GM18505 (cell line): Measurements from ENCODE around the gene PDE10A.
"Not testable (repeated sequence)": the region's sequence is repeated elsewhere in the genome, so short reads cannot be mapped to it uniquely, and the experiment has no call there.

Experiments
- ATAC-seq: cut with Tn5 transposase; IDR thresholded peaks from one replicate; pipeline ENCODE4 v1.9.1; 2021; ENCODE audit not compliant: unreplicated experiment
- POLR2A ChIP-seq: IDR thresholded peaks from 4 replicates; pipeline ENCODE4 v1.6.1; 2011; ENCODE audit warnings: borderline replicate concordance; ENCODE audit not compliant: insufficient read depth, insufficient read length; ENCODE audit errors: extremely low read depth

The PDE10A gene

DNA sequence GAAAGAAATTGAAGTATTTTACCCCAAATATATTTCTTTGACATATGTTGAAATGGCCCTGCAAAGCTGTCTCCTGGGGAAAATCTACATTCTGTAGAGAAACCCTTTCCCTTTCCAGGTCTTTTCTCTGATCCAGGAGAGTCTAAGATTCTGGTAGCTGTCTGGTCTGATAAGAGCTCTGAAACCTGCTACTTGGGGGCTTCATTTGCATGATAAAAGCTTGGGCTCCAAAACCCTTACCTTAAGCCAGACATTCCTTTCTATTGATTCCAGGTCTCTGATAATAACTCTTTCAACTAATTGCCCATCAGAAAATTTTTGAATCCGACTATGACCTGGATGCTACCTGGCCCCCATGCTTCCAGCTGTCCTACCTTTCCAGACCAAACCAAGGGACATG, 184.5 kb downstream of the PDE10A start:
- no peak for ATAC-seq
- no peak for TF ChIP-seq POLR2A

DNA sequence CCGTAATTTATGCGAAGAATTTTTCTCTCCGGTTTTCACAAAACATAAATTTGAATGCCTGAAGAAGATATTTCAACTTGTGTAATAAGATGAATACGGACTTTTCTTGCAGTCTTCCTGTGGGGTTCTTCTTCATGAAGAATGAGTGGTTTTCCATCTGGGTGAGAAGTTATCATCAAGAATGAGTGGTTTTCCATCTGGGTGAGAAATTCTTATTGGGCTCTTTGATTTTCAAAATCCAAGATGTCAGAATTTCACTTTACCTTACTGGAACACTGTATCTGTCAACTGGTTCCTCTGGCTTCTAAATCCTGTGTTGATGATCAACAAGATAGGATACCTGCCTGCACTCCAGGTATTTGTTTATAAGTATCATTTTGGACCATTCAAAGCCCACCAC, 193.6 kb downstream of the PDE10A start:
- no peak for ATAC-seq
- TF ChIP-seq POLR2A = no peak

DNA sequence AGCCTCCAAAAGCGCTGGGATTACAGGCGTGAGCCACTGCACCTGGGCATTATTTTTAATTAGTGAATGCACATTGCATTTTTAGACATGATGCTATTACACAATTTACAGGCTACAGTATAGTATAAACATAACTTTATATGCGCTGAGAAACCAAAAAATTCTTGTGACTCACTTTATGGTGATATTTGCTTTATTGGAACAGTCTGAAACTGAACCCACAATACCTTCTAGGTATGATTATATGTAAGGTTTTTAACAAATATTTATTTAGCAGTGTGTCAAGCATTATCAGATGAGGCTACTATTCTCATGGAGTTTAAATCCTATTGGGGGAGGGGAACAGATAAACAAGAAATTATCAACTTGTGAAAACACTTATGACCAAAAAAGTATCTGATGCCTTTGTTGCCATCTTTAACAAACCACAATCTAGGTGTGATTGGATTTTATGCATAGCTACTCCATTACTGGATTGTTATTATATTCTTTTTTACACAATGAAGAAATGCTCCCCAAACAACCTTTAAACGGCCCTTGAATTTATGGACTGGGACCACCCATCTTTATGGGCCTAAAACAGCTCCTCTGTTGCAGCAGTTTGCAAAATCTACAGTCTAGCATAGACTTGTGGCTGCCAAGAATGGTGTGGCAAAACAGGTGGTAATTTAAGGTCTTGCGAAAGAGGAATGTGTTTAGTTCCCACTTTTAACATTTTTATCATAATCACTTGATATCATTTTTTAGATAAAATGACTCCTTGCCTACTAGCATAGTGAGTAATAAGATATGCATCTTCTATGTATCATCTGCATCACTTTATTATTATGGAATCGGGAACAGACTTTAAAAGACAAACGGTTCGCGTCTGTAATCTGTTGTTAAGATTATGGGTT, 194.5 kb downstream of the PDE10A start:
- ATAC-seq = no peak
- no peak for TF ChIP-seq POLR2A

DNA sequence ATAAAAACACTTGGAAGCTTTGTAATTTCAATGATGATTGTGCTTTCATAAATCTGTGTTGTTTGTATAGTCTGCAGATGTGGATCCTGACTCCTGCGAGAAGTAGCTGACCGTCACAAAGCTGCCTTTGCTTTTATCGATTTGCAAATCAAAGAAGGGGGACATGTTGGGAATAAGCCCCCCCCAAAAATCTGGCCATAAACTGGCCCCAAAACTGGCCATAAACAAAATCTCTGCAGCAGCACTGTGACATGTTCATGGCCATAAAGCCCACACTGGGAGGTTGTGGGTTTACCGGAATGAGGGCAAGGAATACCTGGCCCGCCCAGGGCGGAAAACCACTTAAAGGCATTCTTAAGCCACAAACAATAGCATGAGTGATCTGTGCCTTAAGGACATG, 199.5 kb downstream of the PDE10A start:
- ATAC-seq = not testable (repeated sequence)

DNA sequence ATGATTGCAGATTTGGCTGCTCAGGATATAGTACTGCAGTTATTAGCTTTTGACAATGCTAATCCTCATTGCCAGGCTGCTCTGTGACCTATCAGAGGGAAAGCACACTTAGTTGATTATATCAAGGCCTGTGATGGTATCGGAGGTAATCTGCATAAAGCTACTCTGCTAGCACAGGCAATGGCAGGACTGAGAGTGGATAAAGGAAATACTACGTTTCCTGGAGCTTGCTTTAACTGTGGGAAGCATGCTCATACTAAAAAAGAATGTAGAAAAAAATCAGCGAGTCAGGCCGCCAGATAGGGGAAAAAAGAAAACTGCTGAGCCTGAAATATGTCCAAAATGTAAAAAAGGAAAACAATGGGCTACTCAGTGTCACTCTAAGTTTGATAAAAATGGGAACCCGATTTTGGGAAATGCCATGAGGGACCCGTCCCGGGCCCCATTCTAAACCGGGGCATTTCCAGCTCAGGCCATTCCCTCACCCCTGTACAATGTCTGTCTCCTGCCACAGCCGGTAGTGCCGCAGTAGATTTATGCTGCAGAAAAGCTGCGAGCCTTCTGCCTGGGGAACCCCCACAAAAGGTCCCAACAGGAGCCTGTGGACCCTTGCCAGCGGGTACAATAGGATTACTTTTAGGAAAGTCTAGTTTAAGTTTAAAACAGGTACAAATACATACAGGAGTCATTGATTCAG, 203.3 kb downstream of the PDE10A start:
- not testable (repeated sequence) for ATAC-seq

DNA sequence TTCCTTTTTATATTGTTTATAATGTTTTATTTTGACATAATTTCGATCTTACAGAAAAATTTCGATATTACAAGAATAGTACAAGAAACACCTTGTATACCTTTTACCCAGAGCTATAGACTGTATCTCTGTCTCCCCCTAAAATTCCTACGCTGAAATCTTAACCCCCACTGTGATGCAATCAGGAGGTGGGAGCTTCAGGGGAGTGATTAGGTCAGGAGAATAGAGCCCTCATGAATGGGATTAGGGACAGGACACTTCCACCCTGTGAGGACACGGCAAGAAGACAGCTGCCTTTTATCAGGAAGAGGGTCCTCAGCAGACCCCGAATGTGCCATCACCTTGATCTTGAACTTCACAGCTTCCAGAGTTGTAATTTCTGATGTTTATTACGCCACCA, 204.9 kb downstream of the PDE10A start:
- no peak for TF ChIP-seq POLR2A
- ATAC-seq = no peak

DNA sequence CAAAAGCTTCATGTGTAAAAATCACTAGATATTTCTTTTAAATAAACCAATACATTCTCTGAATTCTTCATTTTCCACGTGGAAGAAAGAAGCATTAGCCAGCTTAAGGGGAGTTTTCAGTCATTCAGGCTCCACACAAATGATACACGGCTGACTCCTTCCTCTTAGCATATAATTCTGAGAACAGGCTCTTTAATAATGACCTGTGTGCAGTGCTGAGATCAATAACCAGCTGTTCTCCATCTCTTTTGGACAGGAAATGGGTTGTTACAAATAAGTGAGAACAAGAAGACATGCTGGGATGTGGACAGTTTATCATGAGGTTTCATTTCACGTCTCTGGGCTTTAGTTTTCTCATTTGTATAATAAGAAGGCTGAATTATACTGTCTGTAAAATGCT, 206.8 kb downstream of the PDE10A start:
- ATAC-seq = no peak

DNA sequence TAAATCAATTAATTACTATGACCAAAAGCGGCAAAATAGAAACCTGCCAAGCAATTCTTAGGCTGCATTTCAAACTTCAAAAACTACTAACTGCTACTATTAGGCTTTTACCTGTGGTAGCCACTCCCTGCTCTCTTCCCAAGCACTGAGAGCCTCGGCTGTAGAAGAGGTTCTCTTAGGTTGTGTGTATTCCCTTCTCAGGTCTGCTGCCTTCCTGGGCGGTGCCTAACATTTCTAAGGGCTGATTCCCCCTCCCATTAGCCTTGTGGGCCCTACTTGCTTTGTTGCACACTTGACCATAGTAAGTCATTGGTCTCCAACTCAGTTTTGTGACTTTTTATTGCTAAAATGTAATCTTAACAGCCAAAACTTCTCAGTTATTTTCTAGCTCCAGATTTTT, 207.6 kb downstream of the PDE10A start:
- TF ChIP-seq POLR2A = no peak
- ATAC-seq = no peak

More for the DNA sequence above, 206.8 kb downstream of the PDE10A start:
- no peak for TF ChIP-seq POLR2A

DNA sequence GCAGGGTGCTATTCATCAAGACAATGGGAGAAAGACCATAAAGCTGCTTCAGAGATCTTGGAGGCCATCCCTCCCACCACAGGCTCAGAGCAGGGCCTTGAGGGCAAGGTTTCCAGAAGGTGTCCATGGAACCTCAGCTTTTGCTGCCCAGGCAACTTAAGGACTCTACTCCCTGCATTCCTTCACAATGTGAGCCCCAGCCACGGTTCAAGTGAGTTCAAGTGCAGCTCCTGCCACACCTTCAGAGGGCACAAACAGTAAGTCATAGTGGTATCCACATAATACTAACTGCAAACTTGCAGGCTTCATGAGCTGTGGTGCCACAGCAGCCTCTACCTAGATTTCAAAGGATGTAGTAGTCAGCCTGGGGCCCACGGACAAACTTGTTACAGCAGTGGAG, 209.6 kb downstream of the PDE10A start:
- ATAC-seq = no peak
- no peak for TF ChIP-seq POLR2A

DNA sequence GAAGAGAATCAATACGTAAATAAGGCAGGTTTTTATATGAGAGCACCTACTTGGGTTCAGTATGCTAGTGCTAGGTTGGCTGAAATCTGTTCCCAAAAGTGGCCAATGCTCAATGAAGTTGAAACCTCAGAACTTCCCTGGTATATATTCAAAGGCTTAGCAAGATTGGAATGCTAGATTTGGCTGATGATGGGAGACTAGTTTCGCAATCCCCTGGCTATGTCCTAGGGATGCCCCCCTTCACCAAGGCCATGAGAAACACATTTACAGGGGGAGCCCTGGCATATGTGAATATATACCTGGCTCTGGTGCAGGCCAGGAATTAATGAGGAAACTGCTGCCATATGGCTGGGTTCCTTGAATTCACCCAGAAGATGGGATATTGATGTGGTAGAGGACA, 211.2 kb downstream of the PDE10A start:
- no peak for ATAC-seq
- no peak for TF ChIP-seq POLR2A

DNA sequence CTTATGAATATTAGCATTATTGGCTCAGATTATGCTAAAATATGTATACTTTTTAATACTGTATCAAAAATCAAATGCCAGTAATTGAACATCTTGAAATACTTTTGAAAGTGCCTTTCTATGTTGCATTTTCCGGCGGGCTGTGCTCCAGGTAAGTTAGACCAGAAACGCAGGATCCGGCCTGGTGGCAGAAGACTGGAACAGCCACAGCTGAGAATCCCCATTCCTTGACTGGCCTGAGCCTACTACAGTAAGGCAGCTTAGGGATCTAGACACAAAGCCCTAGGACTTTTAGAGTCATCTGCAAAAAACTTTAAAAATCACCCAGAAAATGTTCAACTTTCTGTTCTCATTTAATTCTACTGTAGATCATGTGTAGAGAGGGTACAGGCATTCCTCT, 214.8 kb downstream of the PDE10A start:
- no peak for ATAC-seq
- no peak for TF ChIP-seq POLR2A

DNA sequence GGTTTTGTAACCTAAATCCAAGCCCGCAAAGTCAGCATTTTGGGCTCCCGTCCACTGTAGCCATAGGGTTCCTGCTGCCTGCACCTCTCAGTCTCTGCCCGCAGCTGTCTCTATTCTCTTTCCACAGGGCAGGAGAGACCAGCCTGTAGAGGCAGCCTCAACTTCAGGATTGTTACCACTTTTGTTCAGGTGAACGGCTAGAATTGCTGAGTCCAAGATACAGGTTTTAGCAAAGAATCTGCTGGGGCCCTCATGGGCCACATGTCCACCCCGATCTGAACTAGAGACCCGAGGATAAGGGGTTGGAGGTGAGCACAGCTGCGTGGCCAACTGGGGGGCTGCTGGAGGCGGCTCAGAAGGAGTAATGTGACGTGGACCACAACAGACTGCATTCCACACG, 215.9 kb downstream of the PDE10A start:
- no peak for ATAC-seq
- TF ChIP-seq POLR2A = no peak

DNA sequence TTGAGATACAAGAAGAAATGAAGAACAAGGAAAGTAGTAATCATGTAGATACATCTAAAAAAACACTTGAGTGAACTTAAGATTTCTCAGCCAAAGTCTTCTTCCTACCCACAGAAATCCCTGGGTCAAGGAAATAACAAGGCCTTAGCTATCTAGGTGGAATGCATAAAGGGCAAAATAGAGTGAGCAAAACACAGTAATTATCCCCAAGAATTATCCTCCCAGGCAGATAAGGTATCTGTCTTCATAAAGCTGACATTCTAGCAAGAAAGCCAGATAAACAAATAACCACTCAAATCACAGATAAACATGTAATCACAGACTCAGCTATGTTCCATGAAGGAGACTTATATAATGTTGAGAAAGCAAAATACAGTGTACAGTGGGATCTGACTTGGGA, 216.7 kb downstream of the PDE10A start:
- no peak for TF ChIP-seq POLR2A
- no peak for ATAC-seq

DNA sequence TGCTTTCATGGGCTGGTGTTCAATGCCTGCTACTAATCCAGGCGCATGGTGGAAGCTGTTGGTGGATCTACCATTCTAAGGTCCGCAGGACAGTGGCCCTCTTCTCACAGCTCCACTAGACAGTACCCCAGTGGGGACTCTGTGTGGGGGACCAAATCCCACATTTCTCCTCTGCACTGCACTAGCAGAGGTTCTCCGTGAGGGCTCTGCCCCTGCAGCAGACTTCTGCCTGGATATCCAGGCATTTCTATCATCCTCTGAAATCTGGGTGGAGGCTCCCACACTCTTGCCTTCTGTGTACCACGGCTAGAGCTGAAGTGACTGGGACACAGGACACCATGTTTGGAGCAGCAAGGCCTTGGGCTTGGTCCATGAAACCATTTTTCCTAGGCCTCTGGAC, 219.6 kb downstream of the PDE10A start:
- TF ChIP-seq POLR2A = no peak
- ATAC-seq = no peak
